Stimulated activated memory B cell treated with anti-CD40 and anti-IgM and Interleukin-4, amounts not matched to agents 10 μg/mL and 1 μg/mL and 100 μg/mL, for 72 hours (primary cell): ENCODE measurements around the gene ZNRF4.

Experiments
- ATAC-seq: fragments of 150-1000 bp; cut with Tn5 transposase; 2 replicates; pipeline ENCODE4 v1.10.0; 2021
- H3K27ac Mint-ChIP-seq: one replicate; pipeline ENCODE4 v1.8.0; 2022; ENCODE audit warnings: mild to moderate bottlenecking, mixed read lengths
- H3K27me3 Mint-ChIP-seq: one replicate; pipeline ENCODE4 v1.8.0; 2022; ENCODE audit warnings: mixed read lengths
- H3K36me3 Mint-ChIP-seq: one replicate; pipeline ENCODE4 v1.8.0; 2022; ENCODE audit warnings: mixed read lengths
- H3K4me1 Mint-ChIP-seq: one replicate; pipeline ENCODE4 v1.8.0; 2022; ENCODE audit warnings: mixed read lengths
- H3K4me3 Mint-ChIP-seq: one replicate; pipeline ENCODE4 v1.8.0; 2022; ENCODE audit warnings: mild to moderate bottlenecking, moderate library complexity, mixed read lengths
- H3K9me3 Mint-ChIP-seq: one replicate; pipeline ENCODE4 v1.8.0; 2022; ENCODE audit warnings: mixed read lengths

Gene ZNRF4

DNA sequence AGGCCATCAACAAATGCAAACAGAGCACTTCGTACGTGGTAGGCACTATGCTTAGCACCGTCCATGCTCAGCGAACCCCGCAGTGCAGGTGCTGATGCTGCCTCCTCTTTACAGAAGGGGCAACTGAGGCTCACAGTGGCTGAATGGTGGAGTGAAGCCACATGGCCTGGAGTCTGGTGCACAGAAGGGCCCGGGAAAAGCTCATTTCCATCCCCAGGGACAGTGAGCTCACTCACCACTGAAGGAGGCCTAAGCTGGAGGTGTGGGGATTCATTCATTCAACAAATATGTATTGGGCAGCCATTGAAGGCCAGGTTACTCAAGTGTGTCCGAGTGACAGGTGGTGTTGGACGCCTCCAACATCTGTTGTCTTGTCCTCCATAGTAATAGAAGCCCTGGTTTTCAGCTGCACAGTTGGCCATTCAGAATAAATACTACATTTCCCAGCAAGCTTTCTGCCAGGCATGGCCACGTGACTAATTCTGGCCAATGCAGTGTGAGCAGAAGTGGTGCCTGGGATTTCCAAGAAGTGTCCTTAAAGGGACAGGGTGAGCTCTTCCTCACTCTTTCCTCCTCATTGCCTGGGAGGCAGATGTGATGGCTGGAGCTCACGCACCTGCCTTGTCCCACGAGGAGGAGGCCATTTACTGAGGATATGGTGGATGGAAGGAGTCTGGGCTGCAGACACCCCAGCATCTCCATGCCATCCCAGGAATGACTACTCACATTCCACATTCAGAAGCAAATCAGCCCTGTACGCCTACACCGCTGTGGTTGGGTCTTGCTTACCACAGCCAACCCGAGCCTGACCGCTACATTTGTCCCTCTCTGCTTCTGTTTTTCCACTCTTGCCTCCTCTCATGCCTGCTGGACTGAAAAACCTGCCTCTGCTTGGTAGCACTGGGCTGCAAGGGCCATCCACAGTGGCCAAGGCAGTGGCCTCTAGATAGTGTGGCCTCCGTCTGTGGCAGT lies 2.3 kb upstream of the ZNRF4 start:
- Mint-ChIP-seq H3K4me3 (no peak overlapping the region), H3K4me1 (no peaks in the 10 kb centered on the region), H3K27me3 (peaks cover 43% of the 10 kb centered on the region), H3K9me3 (peaks cover 1% of the 10 kb centered on the region), H3K36me3 (no peaks in the 10 kb centered on the region), H3K27ac (no peak overlapping the region)
- ATAC-seq: no peak

DNA sequence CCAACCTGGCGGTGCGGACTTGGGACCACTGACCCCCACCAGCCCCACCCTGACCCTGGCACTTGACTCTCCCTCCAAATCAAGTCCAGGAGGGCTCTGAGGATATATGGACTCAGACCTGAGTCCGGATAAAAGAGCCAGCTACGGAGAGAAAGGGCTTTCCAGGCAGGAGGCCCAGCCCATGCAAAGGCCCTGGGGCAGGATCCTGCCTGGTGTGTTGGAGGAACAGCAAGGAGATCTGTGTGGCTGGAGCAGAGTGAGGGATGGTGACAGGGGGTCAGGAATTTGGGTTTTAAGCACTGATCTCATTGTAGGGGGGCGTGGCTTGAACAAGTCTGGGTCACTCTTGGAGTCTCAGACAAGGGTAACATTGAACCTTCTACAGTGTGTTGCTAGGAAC lies 474 bp upstream of the ZNRF4 start:
- Mint-ChIP-seq H3K36me3 (no peaks in the 10 kb centered on the region), H3K9me3 (peaks cover 7% of the 10 kb centered on the region), H3K4me3 (no peak overlapping the region), H3K4me1 (no peaks in the 10 kb centered on the region), H3K27ac (no peak overlapping the region), H3K27me3 (peaks cover 28% of the 10 kb centered on the region)
- no peak for ATAC-seq

DNA sequence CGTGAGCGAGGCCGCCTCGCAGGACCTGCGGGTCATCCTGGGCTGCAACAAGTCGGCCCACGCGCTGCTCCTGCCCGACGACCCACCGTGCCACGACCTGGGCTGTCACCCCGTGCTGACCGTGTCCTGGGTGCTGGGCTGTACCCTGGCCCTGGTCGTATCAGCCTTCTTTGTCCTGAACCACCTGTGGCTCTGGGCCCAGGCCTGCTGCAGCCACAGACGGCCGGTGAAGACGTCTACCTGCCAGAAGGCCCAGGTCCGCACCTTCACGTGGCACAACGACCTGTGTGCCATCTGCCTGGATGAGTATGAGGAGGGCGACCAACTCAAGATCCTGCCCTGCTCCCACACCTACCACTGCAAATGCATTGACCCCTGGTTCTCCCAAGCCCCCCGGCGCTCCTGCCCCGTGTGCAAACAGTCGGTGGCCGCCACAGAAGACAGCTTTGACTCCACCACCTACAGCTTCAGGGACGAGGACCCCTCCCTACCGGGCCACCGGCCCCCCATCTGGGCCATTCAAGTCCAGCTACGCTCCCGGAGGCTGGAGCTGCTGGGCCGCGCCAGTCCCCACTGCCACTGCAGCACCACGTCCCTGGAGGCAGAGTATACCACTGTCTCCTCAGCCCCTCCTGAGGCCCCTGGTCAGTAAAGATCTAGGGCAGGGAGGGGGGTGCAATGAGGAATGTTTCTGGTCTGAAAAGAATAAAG lies 1.1 kb downstream of the ZNRF4 start:
- Mint-ChIP-seq H3K9me3 (peaks cover 9% of the 10 kb centered on the region), H3K4me1 (no peaks in the 10 kb centered on the region), H3K4me3 (no peak overlapping the region), H3K27ac (no peak overlapping the region), H3K36me3 (no peaks in the 10 kb centered on the region), H3K27me3 (peaks cover 12% of the 10 kb centered on the region)
- ATAC-seq: no peak

DNA sequence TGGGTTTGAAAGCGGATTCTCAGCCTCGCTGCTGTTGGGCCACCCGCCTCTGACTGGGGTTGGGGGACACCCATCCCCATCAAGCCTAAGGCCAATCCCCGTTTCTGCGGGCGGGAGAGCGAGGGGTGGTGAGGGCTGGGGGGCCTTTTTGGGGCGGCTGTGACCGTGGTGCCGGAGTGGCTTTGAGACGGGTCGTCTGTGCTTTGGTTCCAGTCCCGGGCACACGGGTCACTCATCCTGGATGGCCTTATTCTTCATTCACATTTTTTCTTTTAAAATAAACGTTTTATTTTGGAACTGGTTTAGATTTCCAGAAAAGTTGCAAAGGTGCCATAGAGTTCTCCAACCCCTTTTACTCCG lies 1.6 kb downstream of the ZNRF4 start:
- Mint-ChIP-seq H3K9me3 (peaks cover 9% of the 10 kb centered on the region), H3K27me3 (peaks cover 11% of the 10 kb centered on the region), H3K27ac (no peak overlapping the region), H3K4me1 (no peaks in the 10 kb centered on the region), H3K4me3 (no peak overlapping the region), H3K36me3 (no peaks in the 10 kb centered on the region)
- ATAC-seq: no peak

DNA sequence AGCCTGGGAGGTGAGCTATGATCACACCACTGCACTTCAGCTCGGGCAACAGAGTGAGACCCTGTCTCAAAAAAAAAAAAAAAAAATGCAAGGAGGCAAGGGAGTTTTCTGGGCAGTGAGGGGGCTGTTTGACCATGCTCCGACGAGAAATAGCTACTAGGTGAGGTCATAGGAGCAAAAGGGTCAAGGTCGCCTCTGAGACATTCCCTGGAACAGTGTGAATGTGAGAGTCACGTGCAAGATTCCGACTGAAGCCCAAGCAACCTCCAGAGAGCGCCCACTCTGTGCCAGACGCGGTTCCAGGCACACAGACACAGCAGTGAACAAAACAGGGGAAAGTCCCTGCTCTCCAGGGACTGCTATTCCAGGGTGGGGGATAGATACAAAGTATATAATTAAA lies 2.5 kb downstream of the ZNRF4 start:
- Mint-ChIP-seq H3K4me1 (no peaks in the 10 kb centered on the region), H3K27ac (no peak overlapping the region), H3K27me3 (peaks cover 11% of the 10 kb centered on the region), H3K36me3 (no peaks in the 10 kb centered on the region), H3K4me3 (no peak overlapping the region), H3K9me3 (peaks cover 12% of the 10 kb centered on the region)
- ATAC-seq: no peak

DNA sequence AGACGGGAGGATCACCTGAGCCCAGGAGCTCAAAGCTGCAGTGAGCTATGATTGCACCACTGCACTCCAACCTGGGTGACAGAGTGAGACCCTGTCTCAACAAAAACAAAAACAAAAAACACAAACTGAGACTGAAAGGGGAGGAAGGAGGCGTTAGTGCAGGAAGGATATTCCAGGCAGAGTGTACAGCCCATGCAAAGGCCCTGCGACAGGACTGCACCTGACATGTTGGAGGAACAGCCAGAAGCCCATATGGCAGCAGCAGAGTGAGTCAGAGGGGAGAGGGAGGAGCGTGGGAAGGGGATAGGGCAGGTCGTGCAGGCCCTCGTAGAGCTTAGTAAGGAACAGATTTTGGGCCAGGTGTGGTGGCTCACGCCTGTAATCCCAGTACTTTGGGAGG lies 3.2 kb downstream of the ZNRF4 start:
- ATAC-seq: no peak
- Mint-ChIP-seq H3K4me3 (no peak overlapping the region), H3K36me3 (peaks cover 6% of the 10 kb centered on the region)

DNA sequence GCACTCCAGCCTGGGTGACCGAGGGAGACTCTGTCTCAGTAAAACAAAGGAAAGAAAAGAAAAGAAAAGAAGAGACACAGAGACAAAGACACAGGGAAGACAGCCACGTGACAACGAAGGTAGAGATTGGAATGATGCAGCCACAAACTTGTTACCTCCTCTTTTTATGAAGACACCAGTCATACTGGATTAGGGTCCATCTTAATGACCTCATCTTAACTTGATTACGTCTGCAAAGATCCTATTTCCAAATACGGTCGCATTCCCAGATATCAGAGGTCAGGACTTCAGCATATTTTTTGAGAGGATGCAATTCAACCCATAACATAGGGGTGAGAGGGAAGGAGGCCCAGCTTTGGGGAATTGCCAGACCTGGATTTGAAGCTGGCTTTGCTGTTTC lies 4.1 kb downstream of the ZNRF4 start:
- H3K36me3 Mint-ChIP-seq: peaks cover 7% of the 10 kb centered on the region
- H3K27ac Mint-ChIP-seq: no peak overlapping the region
- no peaks in the 10 kb centered on the region for H3K4me1 Mint-ChIP-seq
- H3K27me3 Mint-ChIP-seq: peaks cover 14% of the 10 kb centered on the region
- peaks cover 18% of the 10 kb centered on the region for H3K9me3 Mint-ChIP-seq
- ATAC-seq: no peak
- no peak overlapping the region for H3K4me3 Mint-ChIP-seq

More for the DNA sequence above, 3.2 kb downstream of the ZNRF4 start:
- Mint-ChIP-seq H3K27ac (no peak overlapping the region), H3K4me1 (no peaks in the 10 kb centered on the region), H3K9me3 (peaks cover 18% of the 10 kb centered on the region), H3K27me3 (peaks cover 11% of the 10 kb centered on the region)

DNA sequence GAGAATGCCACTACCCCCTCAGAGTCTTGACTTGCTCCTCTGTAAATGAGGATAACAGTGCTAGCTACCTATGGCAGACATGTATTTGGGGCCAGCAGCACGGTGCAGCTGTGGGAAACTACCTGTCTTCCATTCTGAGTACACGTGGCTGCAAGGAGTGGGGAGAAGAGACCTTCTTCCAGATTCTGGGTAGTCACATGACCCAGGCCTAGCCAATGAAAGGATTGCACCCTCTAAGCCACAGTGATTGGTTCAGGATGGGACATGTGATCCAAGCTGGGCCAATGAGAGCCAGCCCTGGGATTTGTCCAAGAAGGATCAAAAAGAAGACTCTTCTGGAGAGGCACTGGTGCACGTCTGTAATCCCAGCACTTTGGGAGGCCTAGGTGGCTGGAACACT lies 5.5 kb downstream of the ZNRF4 start:
- Mint-ChIP-seq H3K27ac (no peak overlapping the region), H3K36me3 (peaks cover 7% of the 10 kb centered on the region), H3K9me3 (peaks cover 18% of the 10 kb centered on the region), H3K27me3 (peaks cover 21% of the 10 kb centered on the region), H3K4me1 (no peaks in the 10 kb centered on the region), H3K4me3 (no peak overlapping the region)
- no peak for ATAC-seq

DNA sequence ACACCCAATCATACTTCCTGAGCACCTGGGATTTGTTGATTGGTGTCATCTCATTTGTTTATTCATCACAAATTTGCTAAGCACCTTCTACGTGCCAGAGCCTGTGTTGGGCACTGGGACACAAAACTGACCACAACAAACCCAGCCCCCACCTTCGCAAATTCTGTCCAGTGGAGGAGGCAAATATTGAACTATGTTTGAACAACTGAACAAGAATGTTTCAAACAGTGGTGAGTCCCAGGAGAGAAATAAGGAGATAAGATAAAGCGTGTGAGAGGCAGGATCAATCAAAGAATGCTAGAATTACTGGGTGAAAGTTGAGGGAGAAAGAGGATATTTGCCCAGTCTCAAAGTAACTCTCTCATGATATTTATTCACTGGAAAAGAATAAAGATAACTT lies 8.7 kb downstream of the ZNRF4 start:
- Mint-ChIP-seq H3K4me3 (no peak overlapping the region), H3K4me1 (no peaks in the 10 kb centered on the region), H3K9me3 (peaks cover 15% of the 10 kb centered on the region), H3K36me3 (peaks cover 7% of the 10 kb centered on the region), H3K27me3 (peaks cover 34% of the 10 kb centered on the region), H3K27ac (no peak overlapping the region)
- ATAC-seq: no peak

DNA sequence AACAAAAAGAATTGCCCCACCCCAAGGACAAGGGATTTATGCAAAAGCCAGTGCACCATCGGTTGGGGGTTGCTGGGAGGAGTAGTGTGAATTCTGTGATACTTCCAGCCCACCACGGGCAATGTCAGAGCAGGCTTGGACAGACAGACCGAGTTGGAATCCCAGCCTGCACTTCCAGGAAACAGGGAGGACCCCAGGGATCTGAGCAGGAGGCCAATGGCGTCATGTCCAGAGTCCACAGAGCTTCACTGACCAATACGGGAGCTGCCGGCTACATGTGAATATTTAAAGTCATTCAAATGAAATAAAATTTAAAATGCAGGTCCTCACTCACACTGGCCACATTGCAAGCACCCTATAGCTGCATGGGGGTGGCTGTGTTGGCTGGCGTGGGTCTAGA lies 10.9 kb downstream of the ZNRF4 start:
- H3K27me3 Mint-ChIP-seq: peaks cover 34% of the 10 kb centered on the region
- peaks cover 7% of the 10 kb centered on the region for H3K36me3 Mint-ChIP-seq
- H3K4me1 Mint-ChIP-seq: no peaks in the 10 kb centered on the region
- no peak overlapping the region for H3K27ac Mint-ChIP-seq
- no peak overlapping the region for H3K4me3 Mint-ChIP-seq
- peaks cover 9% of the 10 kb centered on the region for H3K9me3 Mint-ChIP-seq
- ATAC-seq: no peak

DNA sequence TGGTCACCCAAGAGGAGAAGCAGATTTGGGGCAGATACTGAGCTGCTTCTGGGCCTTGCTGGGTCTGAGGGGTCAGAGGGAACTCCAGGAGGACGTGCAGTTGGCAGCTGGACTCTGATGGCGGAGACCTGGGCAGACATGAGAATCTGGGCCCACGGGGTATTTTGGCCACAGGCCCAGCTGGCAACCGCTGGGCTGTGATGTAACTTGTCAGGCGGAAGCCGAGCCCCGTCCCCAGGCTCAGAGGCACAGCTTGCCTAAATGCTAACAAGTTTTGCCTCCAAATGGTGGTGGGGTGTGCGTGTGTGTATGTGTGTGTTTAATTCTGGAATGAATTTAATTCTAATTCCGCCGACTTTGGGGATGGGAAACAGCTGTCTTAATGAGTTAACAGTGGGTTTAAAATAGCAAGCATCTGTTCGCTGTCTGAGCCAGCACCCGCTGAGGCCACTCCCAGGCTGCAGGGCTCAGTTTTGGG lies 11.6 kb downstream of the ZNRF4 start:
- no peak for ATAC-seq
- H3K27me3 Mint-ChIP-seq: peaks cover 34% of the 10 kb centered on the region
- H3K4me3 Mint-ChIP-seq: no peak overlapping the region
- H3K4me1 Mint-ChIP-seq: no peaks in the 10 kb centered on the region
- no peak overlapping the region for H3K27ac Mint-ChIP-seq
- H3K36me3 Mint-ChIP-seq: peaks cover 7% of the 10 kb centered on the region
- H3K9me3 Mint-ChIP-seq: peaks cover 9% of the 10 kb centered on the region

DNA sequence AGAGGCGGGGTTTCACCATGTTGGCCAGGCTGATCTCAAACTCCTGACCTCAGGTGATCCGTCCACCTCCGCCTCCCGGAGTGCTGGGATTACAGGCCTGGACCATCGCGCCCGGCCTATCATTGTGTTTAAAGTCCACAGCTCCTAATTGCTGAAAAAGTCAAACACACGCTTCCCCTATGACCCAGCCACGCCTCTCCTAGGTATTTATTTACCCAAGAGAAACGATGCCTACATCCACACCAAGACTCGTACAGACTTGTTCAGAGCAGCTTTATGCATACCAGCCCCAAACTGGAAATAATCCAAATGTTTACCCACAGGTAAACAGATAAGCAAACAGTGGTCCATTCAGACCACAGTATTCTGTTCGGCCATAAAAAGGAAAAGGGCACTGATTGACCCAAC lies 15.1 kb downstream of the ZNRF4 start:
- no peak for ATAC-seq
- Mint-ChIP-seq H3K27ac (no peak overlapping the region), H3K36me3 (no peaks in the 10 kb centered on the region), H3K4me3 (no peak overlapping the region), H3K27me3 (peaks cover 29% of the 10 kb centered on the region), H3K4me1 (no peaks in the 10 kb centered on the region), H3K9me3 (no peaks in the 10 kb centered on the region)

DNA sequence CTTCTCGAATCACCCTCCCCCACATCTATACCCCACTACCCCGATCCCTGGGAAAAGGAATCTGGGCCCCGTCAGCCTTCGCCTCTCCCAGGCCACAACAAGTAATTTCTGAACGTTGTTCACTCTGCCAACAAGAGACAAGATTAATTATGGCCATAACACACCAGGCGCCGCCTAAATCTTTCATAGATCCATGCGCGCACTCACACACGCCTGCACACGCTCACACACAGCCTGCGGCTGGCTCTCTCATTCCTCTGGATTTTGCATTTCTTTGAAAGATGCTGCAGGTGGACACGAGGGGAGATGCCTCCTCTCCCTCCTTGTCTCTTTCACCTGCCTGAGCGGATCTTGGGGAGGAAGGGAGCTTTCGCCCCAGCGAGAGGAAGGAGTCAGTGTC lies 17.1 kb downstream of the ZNRF4 start:
- H3K9me3 Mint-ChIP-seq: no peaks in the 10 kb centered on the region
- ATAC-seq: no peak
- H3K36me3 Mint-ChIP-seq: no peaks in the 10 kb centered on the region
- H3K4me3 Mint-ChIP-seq: no peak overlapping the region
- H3K27ac Mint-ChIP-seq: no peak overlapping the region
- peaks cover 11% of the 10 kb centered on the region for H3K27me3 Mint-ChIP-seq
- H3K4me1 Mint-ChIP-seq: no peaks in the 10 kb centered on the region

DNA sequence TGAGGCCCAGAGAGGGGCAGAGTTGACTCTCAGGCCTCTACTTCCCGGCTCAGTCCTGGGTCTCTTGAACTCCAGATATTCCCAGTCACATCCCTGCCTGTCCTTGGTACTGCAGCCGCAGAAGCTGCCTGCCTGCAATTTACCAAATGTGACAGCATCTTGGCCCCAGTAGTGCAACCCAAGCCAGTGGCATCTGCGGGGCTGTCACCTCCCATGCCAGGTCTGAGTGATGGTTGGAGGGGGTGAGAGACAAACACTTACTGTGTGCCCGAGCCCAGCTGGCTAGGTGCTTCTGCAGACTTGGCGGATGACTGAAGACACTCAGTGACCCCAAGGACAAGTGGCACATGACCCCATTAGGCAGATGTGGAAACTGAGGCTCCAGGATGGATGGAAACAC lies 18.4 kb downstream of the ZNRF4 start:
- H3K27ac Mint-ChIP-seq: no peak overlapping the region
- no peak overlapping the region for H3K4me3 Mint-ChIP-seq
- ATAC-seq: no peak
- H3K27me3 Mint-ChIP-seq: peaks cover 16% of the 10 kb centered on the region
- no peaks in the 10 kb centered on the region for H3K36me3 Mint-ChIP-seq
- H3K4me1 Mint-ChIP-seq: no peaks in the 10 kb centered on the region
- H3K9me3 Mint-ChIP-seq: no peaks in the 10 kb centered on the region

DNA sequence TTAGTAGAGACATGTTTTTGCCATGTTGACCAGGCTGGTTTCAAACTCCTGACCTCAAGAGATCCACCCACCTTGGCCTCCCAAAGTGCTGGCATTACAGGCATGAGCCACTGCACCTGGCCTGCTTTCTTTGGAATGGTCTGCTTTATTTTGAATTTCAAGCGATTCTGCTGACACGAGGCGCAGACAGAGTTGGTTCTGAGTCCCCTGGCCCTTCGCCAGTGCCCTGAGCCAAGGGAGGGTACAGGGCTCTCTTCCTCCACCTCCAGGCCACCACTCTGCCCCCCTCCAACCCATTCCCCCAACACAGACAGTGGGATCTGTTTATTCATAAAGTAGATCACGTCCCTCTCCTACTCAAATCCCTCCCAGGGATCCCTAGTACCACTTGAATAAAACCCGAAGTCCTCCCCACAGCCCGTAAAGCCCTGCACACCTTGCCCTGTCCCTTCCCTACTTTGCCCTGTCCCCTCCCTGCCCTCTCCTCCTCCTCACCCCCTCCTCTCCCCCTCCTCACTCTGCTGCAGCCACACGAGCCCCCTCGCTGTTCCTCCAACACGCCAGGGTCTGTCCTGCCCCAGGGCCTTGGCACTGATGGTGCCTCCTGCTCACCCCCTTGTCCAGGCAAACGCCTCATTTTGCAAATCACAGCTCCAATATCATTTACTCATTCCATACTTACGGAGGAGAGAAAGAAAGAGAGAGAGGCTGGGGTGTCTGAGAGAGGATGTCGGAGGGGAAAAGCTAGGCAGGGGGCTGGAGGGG lies 22.4 kb downstream of the ZNRF4 start:
- Mint-ChIP-seq H3K9me3 (peaks cover 9% of the 10 kb centered on the region), H3K4me3 (no peak overlapping the region), H3K27me3 (peaks cover 45% of the 10 kb centered on the region), H3K36me3 (no peaks in the 10 kb centered on the region), H3K4me1 (no peaks in the 10 kb centered on the region), H3K27ac (no peak overlapping the region)
- ATAC-seq: no peak
